NT2/D1 (cell line): Measurements from ENCODE around the gene LNP1.
"Not testable (repeated sequence)": the region's sequence is repeated elsewhere in the genome, so short reads cannot be mapped to it uniquely, and the experiment has no call there.

Source experiments
- DNase-seq: peaks from one replicate; pipeline ENCODE4 v3.0.0-alpha.2; 2011; ENCODE audit warnings: low read depth, low spot score
- H3K27me3 ChIP-seq: 2 replicates; pipeline ENCODE4 v1.6.0; 2011; ENCODE audit warnings: mild to moderate bottlenecking; ENCODE audit not compliant: insufficient read length, insufficient read depth
- H3K36me3 ChIP-seq: 2 replicates; pipeline ENCODE4 v1.6.1; 2011; ENCODE audit warnings: mild to moderate bottlenecking, low read length, mixed read lengths; ENCODE audit not compliant: insufficient read depth, insufficient read length
- H3K4me1 ChIP-seq: 2 replicates; pipeline ENCODE4 v1.5.1; 2011; ENCODE audit not compliant: insufficient read depth, insufficient read length
- H3K4me3 ChIP-seq: 2 replicates; pipeline ENCODE4 v1.5.1; 2011; ENCODE audit warnings: low read depth; ENCODE audit not compliant: insufficient read length
- H3K9ac ChIP-seq: 2 replicates; pipeline ENCODE4 v1.6.0; 2011; ENCODE audit warnings: low read depth; ENCODE audit not compliant: insufficient read length
- H3K9me3 ChIP-seq: 2 replicates; pipeline ENCODE4 v1.5.1; 2011; ENCODE audit warnings: mild to moderate bottlenecking, low read length; ENCODE audit not compliant: insufficient read depth
- SUZ12 ChIP-seq: IDR thresholded peaks from 2 replicates; pipeline ENCODE4 v1.6.1; 2011; ENCODE audit not compliant: insufficient read length, insufficient read depth; ENCODE audit errors: extremely low read depth
- YY1 ChIP-seq: IDR thresholded peaks from 2 replicates; pipeline ENCODE4 v1.6.1; 2011; ENCODE audit not compliant: insufficient read length, insufficient read depth
- ZNF274 ChIP-seq: IDR thresholded peaks from 2 replicates; pipeline ENCODE4 v1.6.1; 2011; ENCODE audit warnings: mild to moderate bottlenecking, low read depth, low read length

The LNP1 gene

GRCh38 chr3:100436951-100437350 lies 35.6 kb downstream of the LNP1 start:
- Histone ChIP-seq H3K36me3 (no peaks in the 10 kb centered on the region), H3K9me3 (peaks cover 4% of the 10 kb centered on the region; the same call in 1 of the 2 replicates), H3K4me3 (no peak overlapping the region), H3K9ac (no peak overlapping the region), H3K4me1 (no peaks in the 10 kb centered on the region), H3K27me3 (no peaks in the 10 kb centered on the region)
- TF ChIP-seq ZNF274 = no peak
- TF ChIP-seq SUZ12 = no peak
- TF ChIP-seq YY1 = no peak
- DNase-seq = no peak

GRCh38 chr3:100437721-100438622 lies 36.6 kb downstream of the LNP1 start:
- no peaks in the 10 kb centered on the region for H3K4me1 ChIP-seq
- TF ChIP-seq SUZ12 = no peak
- no peak for TF ChIP-seq ZNF274
- TF ChIP-seq YY1 = no peak
- no peak for DNase-seq
- peaks cover 11% of the 10 kb centered on the region; the same call in 1 of the 2 replicates for H3K9me3 ChIP-seq
- no peak overlapping the region for H3K9ac ChIP-seq
- H3K27me3 ChIP-seq = no peaks in the 10 kb centered on the region
- no peak overlapping the region for H3K4me3 ChIP-seq
- H3K36me3 ChIP-seq = no peaks in the 10 kb centered on the region

GRCh38 chr3:100438623-100438974 lies 37.3 kb downstream of the LNP1 start:
- Histone ChIP-seq H3K4me3 (no peak overlapping the region), H3K27me3 (no peaks in the 10 kb centered on the region), H3K9ac (no peak overlapping the region), H3K36me3 (no peaks in the 10 kb centered on the region), H3K9me3 (peaks cover 17% of the 10 kb centered on the region), H3K4me1 (no peaks in the 10 kb centered on the region)
- TF ChIP-seq ZNF274 (no peak), SUZ12 (no peak), YY1 (no peak)
- DNase-seq = no peak

- no peaks in the 10 kb centered on the region for H3K36me3 ChIP-seq
- H3K27me3 ChIP-seq = no peaks in the 10 kb centered on the region
- no peaks in the 10 kb centered on the region for H3K4me1 ChIP-seq
- TF ChIP-seq YY1 (no peak), ZNF274 (no peak), SUZ12 (no peak)
- H3K4me3 ChIP-seq = no peak overlapping the region
- DNase-seq = no peak
- no peak overlapping the region for H3K9ac ChIP-seq
- H3K9me3 ChIP-seq = peaks cover 35% of the 10 kb centered on the region
Observed at GRCh38 chr3:100440895-100441294, 39.6 kb downstream of the LNP1 start.

GRCh38 chr3:100443690-100444089 lies 42.4 kb downstream of the LNP1 start:
- TF ChIP-seq SUZ12 (no peak), ZNF274 (no peak), YY1 (no peak)

GRCh38 chr3:100447067-100447466 lies 45.7 kb downstream of the LNP1 start:
- peaks cover 56% of the 10 kb centered on the region for H3K9me3 ChIP-seq
- not testable (repeated sequence) for DNase-seq, H3K36me3 ChIP-seq, H3K9ac ChIP-seq, H3K4me3 ChIP-seq, H3K4me1 ChIP-seq, H3K27me3 ChIP-seq

More at GRCh38 chr3:100443690-100444089, 42.4 kb downstream of the LNP1 start:
- no peak overlapping the region for H3K9ac ChIP-seq
- no peaks in the 10 kb centered on the region for H3K27me3 ChIP-seq
- no peak overlapping the region for H3K4me3 ChIP-seq
- no peak for DNase-seq
- H3K9me3 ChIP-seq = peaks cover 56% of the 10 kb centered on the region
- no peaks in the 10 kb centered on the region for H3K4me1 ChIP-seq
- H3K36me3 ChIP-seq = no peaks in the 10 kb centered on the region

GRCh38 chr3:100448079-100448478 lies 46.7 kb downstream of the LNP1 start:
- Histone ChIP-seq H3K9me3 (peaks cover 48% of the 10 kb centered on the region), H3K4me1 (no peaks in the 10 kb centered on the region), H3K9ac (no peak overlapping the region), H3K27me3 (no peaks in the 10 kb centered on the region), H3K36me3 (no peaks in the 10 kb centered on the region), H3K4me3 (no peak overlapping the region)
- no peak for TF ChIP-seq SUZ12
- TF ChIP-seq ZNF274 = no peak
- no peak for TF ChIP-seq YY1
- no peak for DNase-seq
